Measurements from ENCODE around the gene LONP2.
"Not testable (repeated sequence)": the region's sequence is repeated elsewhere in the genome, so short reads cannot be mapped to it uniquely, and the experiment has no call there.

The LONP2 gene

DNA sequence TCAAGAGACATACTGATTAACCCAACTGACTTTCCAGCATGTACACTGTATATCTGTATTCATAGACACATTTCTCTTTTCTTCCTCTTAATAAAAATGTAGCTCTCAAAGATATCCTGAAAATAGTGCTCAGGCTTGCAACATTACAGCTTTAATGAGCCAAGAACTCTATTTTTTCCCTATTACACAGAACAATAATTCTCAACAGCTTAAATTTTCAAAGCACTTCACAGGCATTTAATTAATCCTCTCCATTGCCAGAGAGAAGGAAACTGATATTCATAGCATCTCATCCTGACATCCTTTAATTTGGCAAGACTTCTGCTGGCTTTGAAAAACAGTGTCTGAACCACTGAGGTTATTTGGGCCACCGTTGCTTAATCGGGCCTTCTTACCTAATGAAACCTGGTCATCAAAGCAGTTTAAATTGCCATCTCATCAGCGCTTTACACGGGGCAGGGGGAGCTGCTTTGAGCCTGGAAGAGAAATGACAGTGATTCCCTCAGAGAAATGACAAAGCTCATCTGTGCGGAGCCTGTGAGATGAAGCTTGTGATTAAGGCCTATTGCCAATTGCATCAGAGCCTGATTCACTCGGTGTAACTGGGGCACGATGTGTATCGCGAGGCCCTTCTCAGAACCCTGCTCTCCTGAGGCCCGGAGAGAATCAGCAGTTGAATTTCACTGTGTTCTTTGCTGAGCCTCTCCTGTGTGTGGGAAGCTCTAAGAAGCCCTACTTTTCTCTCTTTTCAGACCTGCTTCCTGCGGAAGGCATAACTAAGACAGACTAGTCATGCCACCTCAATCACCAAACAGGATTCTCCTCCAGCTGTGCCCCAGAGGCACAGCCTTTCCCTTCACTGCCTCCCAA, 149.6 kb downstream of the LONP2 start:
- no peak for DNase-seq (ENCODE audit: low read depth)

DNA sequence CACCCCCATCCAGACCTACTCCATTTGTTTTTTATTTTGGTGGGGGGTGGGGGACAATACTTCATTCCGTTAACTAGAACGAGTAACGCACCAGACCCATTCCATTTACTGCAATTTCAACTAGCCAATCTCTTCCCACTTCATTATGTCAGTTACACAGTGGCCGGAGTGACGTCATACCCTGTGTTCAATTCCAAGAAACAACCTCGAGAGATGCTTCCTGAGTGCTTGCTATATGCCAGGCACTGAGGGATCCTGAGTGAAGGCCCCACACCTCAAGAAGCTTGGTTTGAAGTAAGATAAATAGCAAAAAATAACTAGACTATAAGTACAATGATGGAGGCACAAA, 150.2 kb downstream of the LONP2 start:
- no peak for DNase-seq (ENCODE audit: low read depth)

DNA sequence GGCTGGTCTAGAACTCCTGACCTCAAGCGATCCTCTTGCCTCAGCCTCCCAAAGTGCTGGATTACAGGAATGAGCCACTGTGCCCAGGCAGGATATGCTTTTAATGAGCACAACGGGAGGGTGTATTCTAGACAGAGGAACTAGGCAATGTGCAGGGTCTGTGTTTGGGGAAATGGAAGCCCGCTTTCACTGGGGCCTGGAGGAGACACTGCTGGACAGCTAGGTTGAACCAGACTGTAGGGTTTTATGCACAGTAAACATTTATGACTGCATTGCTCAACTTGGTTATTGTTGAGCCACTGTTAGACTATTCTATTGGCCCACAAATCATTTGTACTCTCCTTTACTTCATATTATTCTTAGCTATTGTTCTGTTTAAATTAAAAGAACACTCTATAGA, 151.3 kb downstream of the LONP2 start:
- DNase-seq (ENCODE audit: low read depth) = no peak

DNA sequence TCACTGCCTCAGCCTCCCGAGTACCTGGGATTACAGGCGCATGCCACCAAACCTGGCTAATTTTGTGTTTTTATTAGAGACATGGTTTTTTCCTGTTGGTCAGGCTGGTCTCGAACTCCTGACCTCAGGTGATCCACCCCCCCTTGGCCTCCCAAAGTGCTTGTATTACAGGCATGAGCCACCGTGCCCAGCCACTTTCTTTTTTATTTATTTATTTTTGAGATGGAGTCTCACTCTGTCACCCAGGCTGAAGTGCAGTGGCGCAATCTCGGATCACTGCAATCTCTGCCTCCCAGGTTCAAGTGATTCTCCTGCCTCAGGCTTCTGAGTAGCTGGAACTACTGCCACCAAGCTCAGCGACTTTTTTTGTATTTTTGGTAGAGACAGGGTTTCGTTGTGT, 158.4 kb downstream of the LONP2 start:
- DNase-seq (ENCODE audit: low read depth) = not testable (repeated sequence)

DNA sequence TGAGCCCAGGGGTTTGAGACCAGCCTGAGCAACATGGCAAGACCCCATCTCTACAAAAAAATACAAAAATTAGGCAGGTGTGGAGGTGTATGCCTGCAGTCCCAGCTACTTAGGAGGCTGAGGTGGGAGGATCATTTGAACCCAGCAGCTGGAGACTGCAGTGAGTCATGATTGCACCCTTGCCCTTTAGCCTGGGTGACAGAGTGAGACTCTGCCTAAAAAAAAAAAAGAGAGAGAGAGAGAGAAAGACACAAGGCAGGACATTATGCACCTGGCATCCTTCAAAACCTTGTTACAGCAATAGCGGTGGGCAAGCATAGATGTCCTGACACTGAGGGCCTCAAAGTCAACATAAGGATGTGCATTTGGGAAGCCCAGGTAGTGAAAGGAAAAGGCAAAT, 161.1 kb downstream of the LONP2 start:
- no peak for DNase-seq (ENCODE audit: low read depth)

DNA sequence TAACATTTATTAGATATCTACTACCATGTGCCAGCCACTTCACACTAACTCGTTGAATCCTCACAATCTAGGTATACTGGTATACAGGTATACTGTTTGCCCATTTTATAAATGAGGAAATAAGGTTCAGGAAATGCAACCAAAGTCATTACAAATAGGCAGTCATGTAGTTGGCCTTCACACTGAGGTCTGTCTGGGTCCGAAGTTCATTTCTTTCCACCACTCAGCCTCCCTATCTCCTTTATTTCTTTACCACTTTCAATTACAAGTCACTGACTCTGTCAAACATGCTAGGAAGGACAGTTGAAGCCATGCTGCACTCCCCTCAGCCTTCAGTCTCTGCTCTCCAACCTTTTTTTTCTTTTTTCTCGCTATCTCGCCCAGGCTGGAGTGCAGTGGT, 161.8 kb downstream of the LONP2 start:
- DNase-seq (ENCODE audit: low read depth) = no peak
